ENCODE data around the gene E4F1.
"Not testable (repeated sequence)": the region's sequence is repeated elsewhere in the genome, so short reads cannot be mapped to it uniquely, and the experiment has no call there.

GRCh38 chr16:2203119-2203688, 20.2 kb upstream of the E4F1 start:
- TF ChIP-seq CTCF (IDR thresholded peaks at IDR 0.05; ENCODE audit: borderline replicate concordance, extremely low read depth, low read length, poor library complexity, severe bottlenecking); EZH2 (IDR thresholded peaks at IDR 0.05; ENCODE audit: borderline replicate concordance, low read depth, low read length, severe bottlenecking): not testable (repeated sequence)
